NT2/D1 (cell line): ENCODE results near the gene RNF175.

ENCODE experiments used
- DNase-seq: peaks from one replicate; pipeline ENCODE4 v3.0.0-alpha.2; 2011; ENCODE audit warnings: low read depth, low spot score
- H3K27me3 ChIP-seq: 2 replicates; pipeline ENCODE4 v1.6.0; 2011; ENCODE audit warnings: mild to moderate bottlenecking; ENCODE audit not compliant: insufficient read length, insufficient read depth
- H3K36me3 ChIP-seq: 2 replicates; pipeline ENCODE4 v1.6.1; 2011; ENCODE audit warnings: mild to moderate bottlenecking, low read length, mixed read lengths; ENCODE audit not compliant: insufficient read depth, insufficient read length
- H3K4me1 ChIP-seq: 2 replicates; pipeline ENCODE4 v1.5.1; 2011; ENCODE audit not compliant: insufficient read depth, insufficient read length
- H3K4me3 ChIP-seq: 2 replicates; pipeline ENCODE4 v1.5.1; 2011; ENCODE audit warnings: low read depth; ENCODE audit not compliant: insufficient read length
- H3K9ac ChIP-seq: 2 replicates; pipeline ENCODE4 v1.6.0; 2011; ENCODE audit warnings: low read depth; ENCODE audit not compliant: insufficient read length
- H3K9me3 ChIP-seq: 2 replicates; pipeline ENCODE4 v1.5.1; 2011; ENCODE audit warnings: mild to moderate bottlenecking, low read length; ENCODE audit not compliant: insufficient read depth
- SUZ12 ChIP-seq: IDR thresholded peaks from 2 replicates; pipeline ENCODE4 v1.6.1; 2011; ENCODE audit not compliant: insufficient read length, insufficient read depth; ENCODE audit errors: extremely low read depth
- YY1 ChIP-seq: IDR thresholded peaks from 2 replicates; pipeline ENCODE4 v1.6.1; 2011; ENCODE audit not compliant: insufficient read length, insufficient read depth
- ZNF274 ChIP-seq: IDR thresholded peaks from 2 replicates; pipeline ENCODE4 v1.6.1; 2011; ENCODE audit warnings: mild to moderate bottlenecking, low read depth, low read length

The RNF175 gene

GRCh38 chr4:153758688-153759406, 977 bp downstream of the RNF175 start:
- peak overlapping the region; percentile 70 for H3K4me3 ChIP-seq
- H3K4me1 ChIP-seq: peaks cover 5% of the 10 kb centered on the region
- H3K9ac ChIP-seq: peak overlapping the region; percentile 76
- no peaks in the 10 kb centered on the region for H3K27me3 ChIP-seq
- H3K36me3 ChIP-seq: peaks cover 4% of the 10 kb centered on the region
- no peak for DNase-seq
- H3K9me3 ChIP-seq: no peaks in the 10 kb centered on the region
- TF ChIP-seq ZNF274 (no peak), SUZ12 (no peak), YY1 (no peak)

- TF ChIP-seq ZNF274 (no peak), YY1 (no peak), SUZ12 (no peak)
- Histone ChIP-seq H3K36me3 (peaks cover 4% of the 10 kb centered on the region), H3K27me3 (no peaks in the 10 kb centered on the region), H3K9ac (no peak overlapping the region), H3K4me3 (no peak overlapping the region), H3K9me3 (no peaks in the 10 kb centered on the region), H3K4me1 (peaks cover 5% of the 10 kb centered on the region)
- DNase-seq: peak; percentile 47
Measured at GRCh38 chr4:153758136-153758535, 1.7 kb downstream of the RNF175 start.

- Histone ChIP-seq H3K36me3 (peaks cover 4% of the 10 kb centered on the region), H3K4me1 (peaks cover 5% of the 10 kb centered on the region), H3K27me3 (no peaks in the 10 kb centered on the region), H3K9me3 (no peaks in the 10 kb centered on the region), H3K4me3 (no peak overlapping the region), H3K9ac (no peak overlapping the region)
- no peak for DNase-seq
- no peak for TF ChIP-seq YY1
- no peak for TF ChIP-seq ZNF274
- no peak for TF ChIP-seq SUZ12
Measured at GRCh38 chr4:153757407-153757806, 2.4 kb downstream of the RNF175 start.

- H3K36me3 ChIP-seq: peaks cover 6% of the 10 kb centered on the region
- H3K4me1 ChIP-seq: peaks cover 3% of the 10 kb centered on the region
- H3K27me3 ChIP-seq: no peaks in the 10 kb centered on the region
- no peaks in the 10 kb centered on the region for H3K9me3 ChIP-seq
- no peak for TF ChIP-seq SUZ12
- no peak for TF ChIP-seq YY1
- no peak for TF ChIP-seq ZNF274
- no peak overlapping the region for H3K4me3 ChIP-seq
- no peak overlapping the region for H3K9ac ChIP-seq
- DNase-seq: no peak
Measured at GRCh38 chr4:153755186-153755585, 4.6 kb downstream of the RNF175 start.

- peak; percentile 57 for DNase-seq
- Histone ChIP-seq H3K4me3 (no peak overlapping the region), H3K36me3 (peaks cover 16% of the 10 kb centered on the region), H3K4me1 (no peaks in the 10 kb centered on the region), H3K9me3 (no peaks in the 10 kb centered on the region), H3K9ac (no peak overlapping the region), H3K27me3 (no peaks in the 10 kb centered on the region)
- TF ChIP-seq SUZ12 (no peak), ZNF274 (no peak), YY1 (no peak)
Measured at GRCh38 chr4:153750197-153750817, 9.5 kb downstream of the RNF175 start.

GRCh38 chr4:153748378-153748777, 11.4 kb downstream of the RNF175 start:
- no peak for DNase-seq
- H3K9ac ChIP-seq: no peak overlapping the region
- peaks cover 21% of the 10 kb centered on the region for H3K36me3 ChIP-seq
- H3K27me3 ChIP-seq: no peaks in the 10 kb centered on the region
- H3K4me3 ChIP-seq: no peak overlapping the region
- TF ChIP-seq YY1: no peak
- no peak for TF ChIP-seq SUZ12
- TF ChIP-seq ZNF274: no peak
- no peaks in the 10 kb centered on the region for H3K9me3 ChIP-seq
- H3K4me1 ChIP-seq: no peaks in the 10 kb centered on the region

GRCh38 chr4:153747406-153747955, 12.3 kb downstream of the RNF175 start:
- Histone ChIP-seq H3K9ac (no peak overlapping the region), H3K36me3 (peaks cover 21% of the 10 kb centered on the region), H3K9me3 (no peaks in the 10 kb centered on the region), H3K27me3 (no peaks in the 10 kb centered on the region), H3K4me1 (no peaks in the 10 kb centered on the region), H3K4me3 (no peak overlapping the region)
- DNase-seq: no peak
- TF ChIP-seq ZNF274 (no peak), YY1 (no peak), SUZ12 (no peak)

GRCh38 chr4:153745651-153746050, 14.2 kb downstream of the RNF175 start:
- Histone ChIP-seq H3K9me3 (peaks cover 8% of the 10 kb centered on the region; the same call in 1 of the 2 replicates), H3K36me3 (peaks cover 18% of the 10 kb centered on the region), H3K4me1 (no peaks in the 10 kb centered on the region), H3K9ac (no peak overlapping the region), H3K27me3 (no peaks in the 10 kb centered on the region), H3K4me3 (no peak overlapping the region)
- TF ChIP-seq ZNF274 (no peak), YY1 (no peak), SUZ12 (no peak)
- DNase-seq: no peak
